Tongue (tissue), 2 donors: Measurements from ENCODE around the gene SERINC1. TPM values are rescaled to one million over a fixed set of nuclear protein-coding genes. Genes with fewer than 3 reads are reported as not detected.
"Not testable (repeated sequence)": the region's sequence is repeated elsewhere in the genome, so short reads cannot be mapped to it uniquely, and the experiment has no call there.

Experiments used
- DNase-seq: peaks from one replicate; pipeline ENCODE4 v3.0.0-alpha.2; 2015
- total RNA-seq: library from RNA; depleted of rRNA; stranded (reverse); fragments of >200 nt; gene quantifications from one replicate; pipeline ENCODE4 v1.2.3, GENCODE V29; 2014

SERINC1 gene
- 244 TPM for total RNA-seq

- peak; percentile 99 for DNase-seq
Observed at GRCh38 chr6:122471107-122472021, at the start of gene SERINC1. Gene SERINC1, minus strand, starts transcription at chr6:122471807. Its CDS starts 70 bp downstream, at chr6:122471737.

GRCh38 chr6:122511193-122511924 lies 39.8 kb upstream of the SERINC1 start:
- DNase-seq: no peak

GRCh38 chr6:122505170-122505569 lies 33.6 kb upstream of the SERINC1 start:
- DNase-seq: not testable (repeated sequence)

- no peak for DNase-seq
Observed at GRCh38 chr6:122501475-122501874, 29.9 kb upstream of the SERINC1 start.

- no peak for DNase-seq
Observed at GRCh38 chr6:122495612-122496011, 24.0 kb upstream of the SERINC1 start.

- DNase-seq: no peak
Observed at GRCh38 chr6:122494665-122495272, 23.2 kb upstream of the SERINC1 start.

GRCh38 chr6:122491919-122492555 lies 20.4 kb upstream of the SERINC1 start:
- peak; percentile 93 for DNase-seq

GRCh38 chr6:122490607-122491006 lies 19.0 kb upstream of the SERINC1 start:
- no peak for DNase-seq

- DNase-seq: no peak
Observed at GRCh38 chr6:122484760-122485159, 13.2 kb upstream of the SERINC1 start.

- no peak for DNase-seq
Observed at GRCh38 chr6:122482750-122483080, 11.1 kb upstream of the SERINC1 start.

- peak; percentile 24 for DNase-seq
Observed at GRCh38 chr6:122476131-122476530, 4.5 kb upstream of the SERINC1 start.

- no peak for DNase-seq
Observed at GRCh38 chr6:122472022-122472340, 374 bp upstream of the SERINC1 start.

GRCh38 chr6:122461885-122462284 lies 9.7 kb downstream of the SERINC1 start:
- no peak for DNase-seq

GRCh38 chr6:122459865-122460416 lies 11.7 kb downstream of the SERINC1 start:
- not testable (repeated sequence) for DNase-seq

- DNase-seq: peak; percentile 33
Observed at GRCh38 chr6:122459240-122459639, 12.4 kb downstream of the SERINC1 start.

- DNase-seq: no peak
Observed at GRCh38 chr6:122458087-122458486, 13.5 kb downstream of the SERINC1 start.

GRCh38 chr6:122455116-122455515 lies 16.5 kb downstream of the SERINC1 start:
- not testable (repeated sequence) for DNase-seq

- DNase-seq: no peak
Observed at GRCh38 chr6:122454673-122455072, 16.9 kb downstream of the SERINC1 start.

GRCh38 chr6:122452509-122452908 lies 19.1 kb downstream of the SERINC1 start:
- no peak for DNase-seq

- DNase-seq: no peak
Observed at GRCh38 chr6:122449069-122449468, 22.5 kb downstream of the SERINC1 start.

- DNase-seq: no peak
Observed at GRCh38 chr6:122445274-122445673, 26.3 kb downstream of the SERINC1 start.

- no peak for DNase-seq
Observed at GRCh38 chr6:122438975-122439374, 32.6 kb downstream of the SERINC1 start.
